Cardiac fibroblast (primary cell): Measurements from ENCODE around the gene FAM89B.

Source experiments
- DNase-seq, 2 donors: peaks; one replicate each; pipeline versions ENCODE4 v3.0.0 to v3.0.0-alpha.2; 2010; ENCODE audit warnings: low read depth in 2 of 2
- H3K4me3 ChIP-seq, 2 donors: replicated peaks in 1 of 2; 1 replicate in 1 of 2; 2 replicates in 1 of 2; pipeline ENCODE4 v1.5.1; 2011; ENCODE audit warnings: low read depth in 2 of 2, low read length in 2 of 2, mild to moderate bottlenecking in 2 of 2, moderate library complexity in 1 of 2
- TF ChIP-seq, protein P1 (sequence below): IDR thresholded peaks from one replicate; pipeline ENCODE4 v1.5.1; 2011; ENCODE audit warnings: low read depth, mild to moderate bottlenecking, low read length, inconsistent platforms

Gene FAM89B

DNA sequence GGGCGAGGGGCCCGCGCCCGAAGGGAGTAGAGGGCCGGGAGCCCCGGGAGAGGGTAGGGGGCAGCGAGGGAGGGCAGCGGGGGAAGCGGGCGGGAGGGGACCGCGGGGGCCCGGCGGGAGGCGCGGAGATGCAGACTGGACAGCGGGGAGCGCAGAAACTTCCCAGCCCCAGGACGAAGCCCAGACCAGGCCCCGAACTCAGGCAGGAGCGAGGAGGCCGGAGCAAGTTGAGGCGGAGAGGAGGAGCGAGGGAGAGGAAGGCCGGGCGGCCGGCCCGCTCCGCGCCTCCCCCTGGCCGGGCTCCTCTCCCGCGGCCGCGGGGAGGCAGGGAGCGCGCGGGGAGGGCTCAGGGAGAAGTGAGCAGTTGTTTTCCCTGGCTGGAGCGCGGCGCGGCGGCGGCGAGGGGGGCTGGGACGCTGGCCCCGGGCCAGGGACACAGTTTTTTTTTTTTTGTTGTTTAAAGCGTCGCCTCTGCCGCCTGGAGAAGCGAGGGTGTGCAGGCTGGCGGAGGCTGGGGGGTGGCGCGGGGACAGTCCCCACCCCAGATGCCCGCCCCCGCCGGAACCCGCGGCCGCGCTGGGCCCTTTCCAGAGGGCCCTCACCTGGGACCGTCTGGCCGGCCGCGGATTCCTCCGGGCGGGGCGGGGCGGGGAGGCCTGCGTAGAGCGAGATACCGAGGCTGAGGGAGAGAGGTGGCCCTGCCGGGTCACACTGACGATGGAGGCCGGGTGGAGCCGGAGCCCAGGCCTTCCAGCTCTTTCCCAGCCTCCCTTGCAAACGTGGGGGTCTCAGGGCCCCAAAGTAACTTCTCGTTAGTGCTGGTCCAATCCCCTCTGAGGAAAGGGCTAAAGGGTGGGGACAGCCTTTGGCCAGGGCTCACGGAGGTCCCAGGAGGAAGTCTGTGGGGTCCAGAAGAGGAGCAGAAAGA is 14.1 kb upstream of the FAM89B start, which contains the start of gene LTBP3:
Gene LTBP3, minus strand, starts transcription at position 358 of the 928 bp plus-strand sequence. CDS start 400 bp downstream, outside the sequence.
- peak; percentile 79 to 92 for DNase-seq
- TF ChIP-seq, protein P1, sequence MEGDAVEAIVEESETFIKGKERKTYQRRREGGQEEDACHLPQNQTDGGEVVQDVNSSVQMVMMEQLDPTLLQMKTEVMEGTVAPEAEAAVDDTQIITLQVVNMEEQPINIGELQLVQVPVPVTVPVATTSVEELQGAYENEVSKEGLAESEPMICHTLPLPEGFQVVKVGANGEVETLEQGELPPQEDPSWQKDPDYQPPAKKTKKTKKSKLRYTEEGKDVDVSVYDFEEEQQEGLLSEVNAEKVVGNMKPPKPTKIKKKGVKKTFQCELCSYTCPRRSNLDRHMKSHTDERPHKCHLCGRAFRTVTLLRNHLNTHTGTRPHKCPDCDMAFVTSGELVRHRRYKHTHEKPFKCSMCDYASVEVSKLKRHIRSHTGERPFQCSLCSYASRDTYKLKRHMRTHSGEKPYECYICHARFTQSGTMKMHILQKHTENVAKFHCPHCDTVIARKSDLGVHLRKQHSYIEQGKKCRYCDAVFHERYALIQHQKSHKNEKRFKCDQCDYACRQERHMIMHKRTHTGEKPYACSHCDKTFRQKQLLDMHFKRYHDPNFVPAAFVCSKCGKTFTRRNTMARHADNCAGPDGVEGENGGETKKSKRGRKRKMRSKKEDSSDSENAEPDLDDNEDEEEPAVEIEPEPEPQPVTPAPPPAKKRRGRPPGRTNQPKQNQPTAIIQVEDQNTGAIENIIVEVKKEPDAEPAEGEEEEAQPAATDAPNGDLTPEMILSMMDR, result no peak
- peak within 1 kb of the TSS; percentile 58 to 61 for H3K4me3 ChIP-seq

DNA sequence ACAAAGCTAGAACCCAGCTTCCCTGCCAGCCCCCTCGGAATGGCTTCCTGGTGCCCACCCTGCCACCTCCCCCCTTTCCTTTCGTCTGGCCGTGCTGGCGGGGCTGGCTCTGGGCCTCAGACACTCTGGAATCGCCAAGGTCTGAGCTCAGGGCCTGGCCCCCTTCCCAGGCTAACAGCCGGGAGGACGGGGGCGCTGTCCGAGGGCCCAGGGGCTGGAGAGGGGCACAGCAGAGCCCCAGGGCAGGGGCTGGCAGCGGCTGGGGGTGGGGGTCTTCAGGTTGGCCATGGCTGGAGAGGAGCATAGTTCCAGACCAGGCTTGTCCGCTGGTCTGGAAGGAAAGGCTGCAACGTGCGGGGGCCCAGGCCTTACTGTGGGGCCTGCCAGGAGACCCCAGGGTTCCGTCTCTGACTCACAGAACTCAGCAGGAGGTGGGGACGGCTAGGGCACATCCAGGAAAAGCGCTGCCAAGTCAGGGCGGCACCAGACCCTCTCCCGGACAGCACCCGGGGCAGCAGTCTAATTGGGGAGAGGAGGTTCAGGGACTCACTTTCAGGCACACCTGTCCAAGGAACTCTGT is 13.3 kb upstream of the FAM89B start:
- peak; percentile 36 to 71 for DNase-seq
- peak overlapping the region in 1 of 2 donors; percentile 15 for H3K4me3 ChIP-seq
- TF ChIP-seq, protein P1, result no peak

DNA sequence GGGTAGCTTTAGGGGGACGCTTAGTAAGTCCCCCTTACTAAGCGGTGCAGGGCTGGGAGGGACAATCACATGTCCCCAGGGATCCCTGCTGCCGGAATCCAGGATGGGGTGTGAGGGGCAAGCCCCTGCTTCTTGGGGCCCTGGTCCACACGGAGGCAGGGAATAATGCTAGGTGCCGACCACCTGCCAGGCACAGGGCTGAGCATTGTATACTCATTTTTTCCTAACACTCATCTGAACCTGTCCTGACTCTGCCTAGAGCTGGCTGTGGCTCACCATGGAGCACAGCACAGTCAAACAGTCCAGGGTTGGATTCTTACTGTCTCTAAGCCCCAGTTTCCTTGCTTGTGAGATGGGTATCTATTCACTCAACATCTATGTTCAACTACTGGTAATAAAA is 12.8 kb upstream of the FAM89B start:
- no peak for DNase-seq
- no peak overlapping the region for H3K4me3 ChIP-seq
- TF ChIP-seq, protein P1, result no peak

DNA sequence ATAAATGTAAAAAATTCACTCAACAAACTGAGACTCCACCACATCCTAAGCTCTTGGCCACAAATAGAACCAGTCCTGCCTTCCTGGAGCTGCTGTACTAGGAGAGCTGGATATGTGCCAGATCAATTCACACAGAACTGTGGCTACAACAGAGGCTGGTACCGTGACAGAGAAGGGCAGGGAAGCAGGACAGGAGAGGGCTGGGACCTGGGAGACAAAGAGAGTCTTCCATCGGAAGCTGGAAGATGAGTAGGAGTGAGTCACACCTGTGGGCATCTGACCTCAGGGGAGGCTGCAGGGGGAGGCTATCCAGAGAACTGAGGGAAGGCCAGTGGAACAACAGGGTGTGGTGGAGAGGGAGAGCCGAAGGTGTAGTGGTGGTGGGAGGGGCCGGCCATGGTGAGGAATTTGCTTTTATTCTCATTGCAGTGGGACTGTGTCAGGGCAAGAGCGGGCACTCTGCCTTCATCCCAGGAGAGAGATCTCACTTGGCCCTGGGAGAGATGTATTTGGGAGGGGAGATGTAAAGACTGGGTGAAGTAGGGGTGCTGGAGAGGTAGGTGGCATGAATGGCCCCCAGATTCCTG is 12.3 kb upstream of the FAM89B start:
- no peak overlapping the region for H3K4me3 ChIP-seq
- TF ChIP-seq, protein P1, result no peak
- DNase-seq, result peak; percentile 59 to 67

DNA sequence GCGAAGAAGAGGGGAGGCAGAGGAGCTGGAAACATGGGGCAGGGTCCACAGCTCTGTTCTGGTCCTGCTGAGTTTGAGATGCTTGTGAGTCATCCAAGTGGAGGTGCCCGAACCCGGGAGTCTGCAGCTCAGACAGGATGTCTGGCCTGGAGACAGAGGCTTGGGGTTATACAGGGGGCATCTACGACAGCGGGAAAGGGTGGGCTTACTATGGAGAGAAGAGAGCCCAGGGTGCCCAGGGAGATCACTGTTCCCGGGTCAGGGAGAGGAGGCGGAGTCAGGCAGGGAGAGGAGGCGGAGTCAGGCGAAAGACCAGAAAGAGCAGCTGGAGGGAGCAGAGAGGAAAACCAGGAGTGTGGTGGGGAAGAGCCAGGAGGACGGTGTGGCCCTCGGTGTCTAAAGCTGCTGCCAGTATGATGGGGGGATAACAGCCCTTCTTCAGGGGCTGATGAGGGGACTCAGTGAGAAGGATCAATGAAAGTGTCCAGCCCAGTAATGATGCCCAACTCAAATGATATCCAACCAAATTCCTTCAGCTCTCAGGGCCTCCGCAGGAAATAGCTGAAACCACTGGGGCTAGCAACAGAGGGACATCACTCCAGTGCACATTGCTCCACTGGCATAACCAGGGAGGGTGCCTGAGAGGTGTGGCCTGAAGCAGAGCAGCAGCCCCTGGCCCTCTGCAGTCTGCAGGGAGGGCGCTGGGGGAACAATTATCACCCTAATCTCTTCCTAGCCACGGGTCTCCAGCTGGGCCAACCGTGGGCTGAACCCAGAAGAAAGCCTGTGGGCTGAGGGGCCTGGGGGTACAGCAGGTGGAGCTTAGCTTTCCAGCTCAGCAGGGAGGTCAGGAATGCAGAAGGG is 11.6 kb upstream of the FAM89B start:
- TF ChIP-seq, protein P1, result no peak
- DNase-seq, result peak; percentile 63 to 76
- H3K4me3 ChIP-seq, result no peak overlapping the region

DNA sequence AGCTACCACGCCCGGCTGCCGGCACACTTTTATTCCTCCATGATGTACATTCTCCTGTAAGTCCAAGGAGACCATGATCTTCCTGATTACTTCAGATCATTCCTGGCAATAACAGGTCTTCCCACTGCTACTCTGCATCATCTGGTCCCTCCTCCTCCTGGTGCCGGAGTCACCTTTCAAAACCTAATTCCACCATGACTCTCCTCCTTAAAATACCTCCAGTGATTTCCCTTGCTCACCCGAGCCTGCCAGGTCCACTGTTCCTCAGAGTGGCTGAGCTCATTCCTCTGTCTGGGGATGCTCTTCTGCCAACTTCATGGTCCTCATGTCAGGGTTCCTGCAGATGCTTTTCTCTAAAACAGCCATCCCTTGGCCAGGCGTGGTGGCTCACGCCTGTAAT is 10.3 kb upstream of the FAM89B start:
- TF ChIP-seq, protein P1, result no peak
- H3K4me3 ChIP-seq, result no peak overlapping the region
- no peak for DNase-seq
